Measurements from ENCODE around the gene SLC6A13.

GRCh38 chr12:272942-273341, 10.3 kb upstream of the SLC6A13 start:
- TF ChIP-seq CTCF (IDR thresholded peaks at IDR 0.05) (no peak), POLR2A (IDR thresholded peaks at IDR 0.05; ENCODE audit: low read depth) (no peak)
